ENCODE measurements around the gene ERMN. TPM values are rescaled to one million over a fixed set of nuclear protein-coding genes. Genes with fewer than 3 reads are reported as not detected.

The ERMN gene
- total RNA-seq, 1 donor from 2014 or later = not detected

DNA sequence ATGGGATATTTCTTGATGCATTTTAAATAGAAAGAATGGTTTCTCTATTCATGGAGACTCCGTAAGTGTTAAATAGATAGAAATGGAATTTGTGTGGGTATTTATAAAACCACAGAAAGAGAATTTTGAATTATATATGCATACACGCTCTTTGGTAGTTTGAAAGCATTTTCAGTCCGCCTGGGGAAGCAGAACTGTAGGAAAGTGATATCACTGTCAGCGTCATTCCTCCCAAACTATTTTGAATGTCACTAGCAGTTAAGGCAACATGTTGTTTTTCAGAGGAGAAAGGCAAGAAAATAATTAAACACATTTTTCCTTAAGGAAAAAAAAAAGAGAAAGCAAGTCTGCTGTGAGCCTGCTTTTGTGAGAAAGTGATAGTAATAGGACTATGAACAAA, 8.7 kb upstream of the ERMN start:
- no peaks in the 10 kb centered on the region for H3K36me3 ChIP-seq (ENCODE audit: control insufficient read depth, insufficient read depth, low read length)
- no peak overlapping the region for H3K4me3 ChIP-seq (ENCODE audit: low read depth, low read length)
- no peaks in the 10 kb centered on the region for H3K27me3 ChIP-seq (ENCODE audit: control insufficient read depth, insufficient read depth, low read length)
- TF ChIP-seq, protein P1, sequence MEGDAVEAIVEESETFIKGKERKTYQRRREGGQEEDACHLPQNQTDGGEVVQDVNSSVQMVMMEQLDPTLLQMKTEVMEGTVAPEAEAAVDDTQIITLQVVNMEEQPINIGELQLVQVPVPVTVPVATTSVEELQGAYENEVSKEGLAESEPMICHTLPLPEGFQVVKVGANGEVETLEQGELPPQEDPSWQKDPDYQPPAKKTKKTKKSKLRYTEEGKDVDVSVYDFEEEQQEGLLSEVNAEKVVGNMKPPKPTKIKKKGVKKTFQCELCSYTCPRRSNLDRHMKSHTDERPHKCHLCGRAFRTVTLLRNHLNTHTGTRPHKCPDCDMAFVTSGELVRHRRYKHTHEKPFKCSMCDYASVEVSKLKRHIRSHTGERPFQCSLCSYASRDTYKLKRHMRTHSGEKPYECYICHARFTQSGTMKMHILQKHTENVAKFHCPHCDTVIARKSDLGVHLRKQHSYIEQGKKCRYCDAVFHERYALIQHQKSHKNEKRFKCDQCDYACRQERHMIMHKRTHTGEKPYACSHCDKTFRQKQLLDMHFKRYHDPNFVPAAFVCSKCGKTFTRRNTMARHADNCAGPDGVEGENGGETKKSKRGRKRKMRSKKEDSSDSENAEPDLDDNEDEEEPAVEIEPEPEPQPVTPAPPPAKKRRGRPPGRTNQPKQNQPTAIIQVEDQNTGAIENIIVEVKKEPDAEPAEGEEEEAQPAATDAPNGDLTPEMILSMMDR (IDR thresholded peaks at IDR 0.05; ENCODE audit: insufficient read depth, low read length, poor library complexity, severe bottlenecking) = no peak
- DNase-seq (ENCODE audit: low read depth) = no peak

DNA sequence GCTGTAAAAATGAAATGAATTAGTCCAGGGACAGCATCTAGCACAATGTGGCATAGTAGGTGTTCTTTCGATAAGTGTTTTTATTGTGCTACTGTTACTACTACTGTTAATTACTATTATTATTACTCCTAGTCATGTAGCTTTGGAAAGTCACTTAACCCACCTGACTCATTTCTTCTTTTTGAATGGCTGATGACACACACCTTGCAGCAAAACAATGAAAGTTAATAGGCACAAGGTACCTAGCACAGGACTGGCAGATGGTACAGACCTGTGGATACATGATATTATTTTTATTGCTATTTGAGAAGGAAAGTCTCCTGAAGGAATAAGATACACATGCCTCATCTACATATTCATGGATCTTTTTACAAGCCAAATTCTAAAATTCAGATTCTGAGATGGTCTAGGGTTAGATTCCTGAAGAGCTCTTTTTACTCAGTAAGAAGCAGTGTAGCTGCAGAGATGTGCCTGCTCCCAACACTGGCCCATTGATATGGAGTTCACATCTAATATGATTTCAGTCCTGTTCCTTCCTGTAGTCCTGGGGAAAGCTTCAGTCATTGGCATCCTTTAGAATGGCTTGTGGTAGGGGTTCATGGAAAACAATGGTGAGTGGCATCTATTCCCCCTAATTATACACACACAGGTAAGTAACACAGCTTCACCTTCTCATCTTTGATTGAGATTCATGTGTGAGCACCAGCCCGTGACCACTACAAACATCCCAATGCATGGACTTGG, 7.9 kb upstream of the ERMN start:
- DNase-seq (ENCODE audit: low read depth) = no peak
- no peaks in the 10 kb centered on the region for H3K36me3 ChIP-seq (ENCODE audit: control insufficient read depth, insufficient read depth, low read length)
- no peaks in the 10 kb centered on the region for H3K27me3 ChIP-seq (ENCODE audit: control insufficient read depth, insufficient read depth, low read length)
- TF ChIP-seq, protein P1 (IDR thresholded peaks at IDR 0.05; ENCODE audit: insufficient read depth, low read length, poor library complexity, severe bottlenecking) = no peak
- H3K4me3 ChIP-seq (ENCODE audit: low read depth, low read length) = no peak overlapping the region

DNA sequence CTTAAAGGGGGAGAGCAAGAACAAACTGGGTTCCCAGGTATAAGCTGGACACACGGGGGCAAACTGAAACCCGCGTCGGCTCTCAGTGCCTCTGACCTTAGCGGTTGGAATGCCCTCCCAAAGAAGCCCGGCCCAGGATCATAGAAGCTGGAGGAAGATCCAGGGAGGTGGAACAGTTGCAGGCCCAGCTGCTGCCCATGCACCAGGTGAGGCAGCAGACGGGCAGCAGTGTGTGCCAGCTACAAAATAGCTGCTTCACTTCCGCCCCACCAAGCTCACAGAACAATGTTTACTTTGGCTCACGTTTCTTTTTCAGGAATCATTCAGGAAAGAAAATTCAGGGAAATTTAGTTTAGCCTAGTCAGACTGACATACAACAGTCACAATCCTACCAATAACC, 3.9 kb upstream of the ERMN start:
- Histone ChIP-seq H3K27me3 (ENCODE audit: control insufficient read depth, insufficient read depth, low read length) (no peaks in the 10 kb centered on the region), H3K36me3 (ENCODE audit: control insufficient read depth, insufficient read depth, low read length) (no peaks in the 10 kb centered on the region), H3K4me3 (ENCODE audit: low read depth, low read length) (no peak overlapping the region)
- TF ChIP-seq, protein P1 (IDR thresholded peaks at IDR 0.05; ENCODE audit: insufficient read depth, low read length, poor library complexity, severe bottlenecking) = no peak
- no peak for DNase-seq (ENCODE audit: low read depth)

DNA sequence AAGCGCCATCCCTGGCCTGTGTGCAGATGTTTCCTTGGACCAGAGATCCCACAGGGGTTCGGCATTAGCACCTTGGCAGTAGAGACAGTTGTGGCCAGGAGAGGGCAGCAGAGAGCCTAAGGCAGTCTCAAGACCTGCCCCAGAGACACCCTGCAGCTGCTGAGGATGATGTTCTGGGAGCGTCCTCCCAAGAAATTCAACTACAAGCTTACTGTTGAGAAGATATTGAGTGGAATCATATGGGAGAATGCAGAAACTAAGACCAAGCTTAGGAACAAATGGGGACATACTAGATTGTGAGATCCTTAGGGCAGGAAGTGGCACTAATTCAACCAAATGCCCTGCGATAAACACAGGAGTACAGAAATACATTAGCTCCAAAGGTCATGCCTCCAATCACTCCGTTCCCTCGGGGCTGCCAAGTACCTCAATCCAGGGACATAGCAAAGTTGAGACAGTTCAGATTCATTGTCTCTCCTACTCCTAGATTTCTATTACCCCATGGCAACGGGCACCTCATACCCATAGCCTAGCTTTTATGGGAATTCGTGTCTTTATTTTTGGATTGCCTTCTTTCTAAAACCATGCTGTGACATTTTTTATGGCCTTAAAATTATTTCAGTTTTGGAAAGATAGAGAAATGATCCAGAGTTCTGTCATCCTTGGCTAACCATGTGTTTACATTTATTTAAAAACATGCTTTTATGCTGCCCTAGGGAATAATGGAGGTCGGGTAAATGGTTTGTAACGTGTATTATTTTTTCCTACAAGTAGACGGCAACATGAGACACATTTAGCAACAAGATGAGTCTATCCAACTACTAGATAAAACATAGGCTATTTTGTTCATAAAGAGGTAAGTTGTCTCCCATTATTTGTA, 2.2 kb upstream of the ERMN start:
- H3K27me3 ChIP-seq (ENCODE audit: control insufficient read depth, insufficient read depth, low read length) = no peaks in the 10 kb centered on the region
- DNase-seq (ENCODE audit: low read depth) = peak; percentile 43
- TF ChIP-seq, protein P1 (IDR thresholded peaks at IDR 0.05; ENCODE audit: insufficient read depth, low read length, poor library complexity, severe bottlenecking) = peak; percentile 98
- H3K4me3 ChIP-seq (ENCODE audit: low read depth, low read length) = no peak overlapping the region
- no peaks in the 10 kb centered on the region for H3K36me3 ChIP-seq (ENCODE audit: control insufficient read depth, insufficient read depth, low read length)

DNA sequence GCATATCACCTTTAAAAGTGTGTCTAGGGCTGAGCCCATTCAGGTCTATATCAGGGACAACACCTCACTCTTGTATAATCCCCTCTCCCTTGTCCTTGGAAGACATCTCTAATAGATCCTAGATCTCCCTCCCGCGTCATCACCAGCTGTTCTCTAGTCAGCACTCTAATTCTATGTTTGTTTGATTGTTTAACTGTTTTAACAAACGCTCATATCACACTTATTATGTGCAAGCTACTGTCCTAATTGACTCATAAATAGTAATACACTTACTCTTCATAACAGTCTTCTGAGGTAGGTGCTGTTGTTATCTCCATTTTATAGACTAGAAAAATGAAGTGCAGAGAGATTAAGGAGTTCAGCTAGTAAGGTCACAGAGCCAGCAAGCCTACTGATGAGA, 1.6 kb upstream of the ERMN start:
- Histone ChIP-seq H3K36me3 (ENCODE audit: control insufficient read depth, insufficient read depth, low read length) (no peaks in the 10 kb centered on the region), H3K4me3 (ENCODE audit: low read depth, low read length) (no peak overlapping the region), H3K27me3 (ENCODE audit: control insufficient read depth, insufficient read depth, low read length) (no peaks in the 10 kb centered on the region)
- TF ChIP-seq, protein P1 (IDR thresholded peaks at IDR 0.05; ENCODE audit: insufficient read depth, low read length, poor library complexity, severe bottlenecking) = no peak
- no peak for DNase-seq (ENCODE audit: low read depth)
